Activated CD4-positive, alpha-beta T cell treated with anti-CD3 and anti-CD28 coated beads, Interleukin-2, amount 50 U/mL, for 16 hours (primary cell): ENCODE measurements around the gene ATXN1.
"Not testable (repeated sequence)": the region's sequence is repeated elsewhere in the genome, so short reads cannot be mapped to it uniquely, and the experiment has no call there.

ENCODE experiments used
- DNase-seq: peaks from one replicate; pipeline ENCODE4 v3.0.0-alpha.2; 2020

The ATXN1 gene

DNA sequence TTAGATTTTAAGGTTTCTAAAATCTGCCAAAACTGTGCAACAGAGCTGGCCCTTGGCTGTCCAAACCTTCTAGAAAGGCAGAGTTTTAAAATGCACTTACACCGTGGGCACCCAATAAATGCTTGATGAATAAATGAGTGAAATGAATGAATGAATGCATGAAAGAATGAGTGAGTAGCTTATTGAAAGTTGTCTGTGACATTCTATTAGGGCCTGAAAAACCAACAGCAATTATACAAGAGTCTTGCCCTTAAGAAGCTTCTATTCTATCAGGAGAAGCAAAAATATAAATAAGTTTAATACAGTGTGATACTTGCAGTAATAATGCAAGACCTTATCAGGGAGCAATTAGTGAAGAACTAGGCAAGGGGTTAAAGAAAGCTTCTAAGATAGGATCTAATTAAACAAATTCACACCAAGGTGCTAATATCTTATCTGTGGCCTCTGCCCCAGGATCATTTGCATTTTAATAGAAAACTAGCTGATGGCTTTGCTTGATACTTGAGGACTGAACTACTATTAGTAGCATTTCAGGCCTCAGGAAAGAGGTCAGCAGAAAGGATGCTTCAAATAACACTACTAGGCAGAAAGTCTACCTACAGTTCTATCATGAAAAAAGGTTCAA lies 292.2 kb downstream of the ATXN1 start:
- DNase-seq: no peak

GRCh38 chr6:16466800-16467553 lies 294.3 kb downstream of the ATXN1 start:
- no peak for DNase-seq

- DNase-seq: no peak
Observed at GRCh38 chr6:16464045-16464444, 297.2 kb downstream of the ATXN1 start.

DNA sequence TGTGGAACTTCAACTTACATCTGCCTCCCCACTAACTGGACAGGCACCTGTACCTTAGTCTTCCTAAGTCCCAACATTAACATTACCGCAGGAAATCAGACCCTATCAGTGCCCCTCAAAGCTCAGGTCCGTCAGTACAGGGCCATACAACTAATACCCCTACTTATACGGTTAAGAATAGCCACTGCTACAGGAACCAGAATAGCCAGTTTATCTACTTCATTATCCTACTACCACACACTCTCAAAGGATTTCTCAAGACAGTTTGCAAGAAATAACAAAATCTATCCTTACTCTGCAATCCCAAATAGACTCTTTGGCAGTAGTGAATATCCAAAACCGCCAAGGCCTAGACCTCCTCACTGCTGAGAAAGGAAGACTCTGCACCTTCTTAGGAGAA lies 298.0 kb downstream of the ATXN1 start:
- DNase-seq: not testable (repeated sequence)

GRCh38 chr6:16461491-16461890 lies 299.8 kb downstream of the ATXN1 start:
- no peak for DNase-seq

- DNase-seq: not testable (repeated sequence)
Observed at GRCh38 chr6:16459472-16459871, 301.8 kb downstream of the ATXN1 start.

DNA sequence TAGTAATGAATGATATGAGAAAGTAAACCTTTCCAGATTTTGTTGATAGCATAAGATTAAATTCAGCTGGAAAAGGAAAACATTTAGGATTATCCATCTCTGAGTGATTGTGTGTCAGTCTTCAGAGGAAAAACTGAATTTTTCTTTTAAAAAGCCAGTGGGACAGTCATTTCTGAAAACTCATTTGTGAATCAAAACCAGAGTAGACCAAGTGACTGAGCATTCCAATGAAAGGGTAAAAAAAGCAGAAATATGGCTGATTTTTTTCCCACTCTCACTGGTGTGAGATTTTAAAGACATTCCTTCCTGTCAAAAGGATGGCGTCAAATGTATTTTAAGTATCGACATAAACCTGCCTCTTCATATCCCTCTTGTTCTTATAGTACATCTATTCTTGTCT lies 308.9 kb downstream of the ATXN1 start:
- peak; percentile 47 for DNase-seq

DNA sequence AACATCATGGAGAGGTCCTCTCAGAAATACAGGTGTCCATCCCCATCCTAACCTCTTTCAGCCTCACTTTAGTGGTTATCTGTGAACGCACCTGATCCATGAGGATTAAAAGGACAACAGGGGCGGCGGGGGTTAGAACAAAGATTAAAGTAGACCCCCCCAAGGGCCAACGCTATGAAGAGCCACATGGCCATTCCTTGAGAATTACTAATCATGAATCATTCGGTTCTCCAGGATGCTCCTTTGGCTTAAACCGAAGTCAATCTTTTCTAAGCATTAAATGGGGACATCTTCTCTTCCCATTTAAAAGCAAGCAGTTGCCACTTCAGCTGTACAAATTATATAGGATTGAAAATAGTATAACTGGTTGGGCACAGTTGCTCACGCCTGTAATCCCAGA lies 310.4 kb downstream of the ATXN1 start:
- no peak for DNase-seq

GRCh38 chr6:16450285-16450684 lies 311.0 kb downstream of the ATXN1 start:
- no peak for DNase-seq

DNA sequence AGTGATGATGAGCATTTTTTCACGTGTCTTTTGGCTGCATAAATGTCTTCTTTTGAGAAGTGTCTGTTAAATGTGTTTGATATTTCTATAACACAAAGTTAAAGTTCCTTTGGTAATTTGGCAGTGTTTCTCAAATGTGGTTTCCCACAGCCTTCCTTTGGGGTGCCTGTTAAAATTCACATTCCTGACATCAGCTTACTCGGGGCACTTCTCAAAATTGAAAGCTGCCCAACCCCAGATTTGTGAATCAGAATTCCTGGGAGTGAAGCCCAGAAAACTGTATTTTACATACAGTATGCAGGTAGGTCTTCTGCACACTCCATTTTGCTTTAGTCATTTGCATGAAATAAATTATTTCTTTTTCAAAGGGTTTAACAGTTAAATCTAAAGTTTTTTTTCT lies 315.0 kb downstream of the ATXN1 start:
- no peak for DNase-seq

GRCh38 chr6:16442031-16442430 lies 319.2 kb downstream of the ATXN1 start:
- DNase-seq: no peak

- no peak for DNase-seq
Observed at GRCh38 chr6:16441262-16441661, 320.0 kb downstream of the ATXN1 start.

GRCh38 chr6:16440636-16441212 lies 320.5 kb downstream of the ATXN1 start:
- no peak for DNase-seq

- DNase-seq: peak; percentile 67
Observed at GRCh38 chr6:16438718-16439591, 322.3 kb downstream of the ATXN1 start.

- DNase-seq: peak; percentile 48
Observed at GRCh38 chr6:16437984-16438383, 323.3 kb downstream of the ATXN1 start.

DNA sequence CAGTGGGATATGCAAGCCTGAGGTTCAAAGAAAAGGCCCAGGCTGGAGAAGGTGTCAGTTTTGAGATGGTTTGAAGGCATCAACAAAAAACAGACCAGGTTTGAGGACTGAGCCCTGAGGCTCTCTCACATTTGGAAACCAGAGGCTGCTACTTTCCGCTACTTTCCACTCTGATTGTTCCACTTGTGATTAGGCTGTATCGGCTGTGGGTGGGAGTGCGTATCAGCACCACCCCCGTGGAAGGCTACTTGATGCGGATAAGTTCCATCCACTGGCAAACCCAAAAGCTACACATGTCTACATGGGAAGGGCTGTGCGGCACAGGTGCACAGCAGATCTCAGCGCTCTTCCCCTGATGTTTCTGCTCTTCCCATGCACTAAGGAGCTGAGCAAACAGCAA lies 324.2 kb downstream of the ATXN1 start:
- peak; percentile 31 for DNase-seq

DNA sequence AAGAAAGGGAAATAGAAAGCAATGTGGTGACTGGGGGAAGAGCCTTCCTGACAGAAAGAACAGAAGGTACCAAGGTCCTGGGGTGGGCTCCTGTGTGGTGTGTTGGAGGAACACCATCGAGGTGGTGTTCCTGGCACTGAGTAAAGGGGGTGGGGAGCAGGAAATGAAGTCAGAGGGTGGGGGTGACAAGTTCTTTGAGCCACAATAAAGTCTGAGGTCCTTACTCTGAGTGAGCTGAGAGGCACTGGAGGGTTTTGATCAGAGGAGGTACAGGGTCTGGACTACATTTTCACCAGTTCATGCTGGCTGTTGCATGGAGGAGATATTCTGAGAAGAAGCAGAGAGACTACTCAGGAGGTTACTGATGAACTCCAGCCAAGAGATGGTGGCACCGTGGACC lies 324.7 kb downstream of the ATXN1 start:
- peak; percentile 54 for DNase-seq

DNA sequence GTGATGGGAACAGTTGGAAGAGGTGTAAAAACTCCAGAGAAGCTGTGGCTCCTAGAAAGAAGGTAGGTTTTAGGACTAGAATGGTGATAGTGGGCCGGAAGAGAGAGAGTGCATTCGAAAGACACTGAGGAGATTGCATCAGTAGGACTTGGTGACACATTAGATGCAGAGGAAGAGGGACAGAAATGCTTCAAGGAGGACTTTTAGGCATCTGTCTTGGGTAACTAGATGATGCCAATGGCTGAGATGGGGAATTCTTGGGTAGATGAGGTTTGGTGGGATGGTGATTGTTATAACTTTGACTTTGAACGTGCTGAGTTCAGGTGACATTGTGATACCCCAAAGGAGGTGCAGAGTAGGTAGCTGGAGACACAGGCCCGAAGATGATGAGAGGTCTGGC lies 326.4 kb downstream of the ATXN1 start:
- peak; percentile 54 for DNase-seq

DNA sequence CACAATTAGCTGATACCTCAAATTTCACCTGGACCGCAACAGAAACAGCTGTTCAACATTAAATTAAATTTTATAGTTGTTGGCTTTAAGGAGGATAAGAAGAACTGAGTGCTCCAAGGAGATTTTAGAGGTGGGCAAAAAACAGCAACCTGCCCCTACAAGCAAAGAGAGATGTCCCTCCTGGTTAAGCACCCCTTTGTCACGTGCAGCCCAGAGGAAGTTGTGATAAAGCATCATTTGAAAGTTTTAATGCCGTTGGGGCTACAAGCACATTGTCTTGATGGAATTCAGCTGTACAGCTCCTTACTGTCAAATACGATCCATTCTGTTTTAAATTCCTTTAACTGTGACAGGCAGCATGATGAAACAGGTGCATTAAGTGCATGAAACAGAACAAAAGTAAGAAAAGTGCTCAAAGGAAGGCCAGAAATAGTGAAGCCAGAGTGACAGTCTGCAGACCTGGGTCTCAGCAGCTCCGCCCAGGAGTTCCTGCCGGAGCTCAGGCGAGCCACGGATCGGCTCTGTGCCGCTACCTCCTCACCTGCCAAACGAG lies 327.8 kb downstream of the ATXN1 start:
- DNase-seq: no peak

GRCh38 chr6:16432075-16433032 lies 328.9 kb downstream of the ATXN1 start:
- peak; percentile 46 for DNase-seq

DNA sequence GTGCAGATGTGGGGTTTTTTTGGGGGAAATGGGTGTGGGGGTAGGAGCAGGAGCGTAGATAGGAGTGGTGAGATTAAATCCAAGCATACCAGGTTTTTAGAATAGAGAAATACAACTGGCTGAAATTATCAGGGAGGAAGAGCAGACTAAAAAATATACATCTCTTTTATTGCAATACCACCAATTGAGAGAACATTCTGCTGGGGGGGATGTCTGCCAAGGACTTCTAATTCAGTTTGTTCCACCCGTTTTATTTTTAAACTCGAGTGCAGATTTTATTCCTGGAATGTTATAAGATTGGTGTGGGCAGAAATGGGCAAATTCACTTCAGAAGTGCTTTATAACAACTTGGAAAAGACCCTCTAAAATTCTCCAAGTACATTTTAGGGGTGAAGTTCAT lies 330.2 kb downstream of the ATXN1 start:
- no peak for DNase-seq
